ENCODE data around the gene PSMD2. TPM values are rescaled to one million over a fixed set of nuclear protein-coding genes. Genes with fewer than 3 reads are reported as not detected.

PSMD2 gene
- total RNA-seq, 1 donor from 2014 or later, result 225 TPM

- intact Hi-C loops (cut with micrococcal nuclease), result no loop called here
Measured at GRCh38 chr3:184277366-184277765, 21.7 kb upstream of the PSMD2 start.

GRCh38 chr3:184282941-184283340, 16.1 kb upstream of the PSMD2 start:
- intact Hi-C loops (cut with micrococcal nuclease), result no loop called here

GRCh38 chr3:184283681-184284080, 15.4 kb upstream of the PSMD2 start:
- intact Hi-C loops (cut with micrococcal nuclease), result no loop called here

GRCh38 chr3:184284696-184285095, 14.3 kb upstream of the PSMD2 start:
- intact Hi-C loops (cut with micrococcal nuclease), result no loop called here

GRCh38 chr3:184289426-184289938, 9.6 kb upstream of the PSMD2 start:
- intact Hi-C loops (cut with micrococcal nuclease), result loop anchor here (1.0 to 2.0 kb wide), 2 partner anchors 63 to 394 kb away; no protein-coding TSS in a partner anchor

- intact Hi-C loops (cut with micrococcal nuclease), result no loop called here
Measured at GRCh38 chr3:184290331-184290730, 8.7 kb upstream of the PSMD2 start.

- intact Hi-C loops (cut with micrococcal nuclease), result no loop called here
Measured at GRCh38 chr3:184291044-184291737, 7.8 kb upstream of the PSMD2 start.

- intact Hi-C loops (cut with micrococcal nuclease), result no loop called here
Measured at GRCh38 chr3:184291738-184292445, 7.1 kb upstream of the PSMD2 start.

- intact Hi-C loops (cut with micrococcal nuclease), result no loop called here
Measured at GRCh38 chr3:184295771-184296170, 3.3 kb upstream of the PSMD2 start.

- intact Hi-C loops (cut with micrococcal nuclease), result no loop called here
Measured at GRCh38 chr3:184296616-184297015, 2.4 kb upstream of the PSMD2 start.

- intact Hi-C loops (cut with micrococcal nuclease), result loop anchor here (1.0 to 2.0 kb wide), 9 partner anchors 15 to 282 kb away; partner anchors contain the start of genes ABCC5, ABCF3, AP2M1 and CAMK2N2
Measured at GRCh38 chr3:184299488-184300377, 692 bp downstream of the PSMD2 start.

GRCh38 chr3:184300378-184300720, 1.3 kb downstream of the PSMD2 start:
- intact Hi-C loops (cut with micrococcal nuclease), result no loop called here

GRCh38 chr3:184305577-184305976, 6.5 kb downstream of the PSMD2 start:
- intact Hi-C loops (cut with micrococcal nuclease), result no loop called here

GRCh38 chr3:184306341-184306972, 7.4 kb downstream of the PSMD2 start:
- intact Hi-C loops (cut with micrococcal nuclease), result no loop called here

- intact Hi-C loops (cut with micrococcal nuclease), result no loop called here
Measured at GRCh38 chr3:184307915-184308314, 8.9 kb downstream of the PSMD2 start.

- intact Hi-C loops (cut with micrococcal nuclease), result no loop called here
Measured at GRCh38 chr3:184308744-184309143, 9.7 kb downstream of the PSMD2 start.

- intact Hi-C loops (cut with micrococcal nuclease), result no loop called here
Measured at GRCh38 chr3:184311633-184312032, 12.6 kb downstream of the PSMD2 start.

- intact Hi-C loops (cut with micrococcal nuclease), result loop anchor here (1.0 to 2.0 kb wide), 6 partner anchors 15 to 140 kb away; partner anchors contain the start of genes ABCF3, AP2M1, CLCN2 and EEF1AKMT4
Measured at GRCh38 chr3:184314363-184314699, 15.3 kb downstream of the PSMD2 start, which contains the start of gene EIF4G1. EIF4G1 (plus strand) TSS chr3:184314606; CDS start chr3:184315797, 1,191 bp downstream.

- intact Hi-C loops (cut with micrococcal nuclease), result loop anchor here (1.0 to 2.0 kb wide), 6 partner anchors 16 to 141 kb away; partner anchors contain the start of genes ABCF3, AP2M1, CLCN2 and EEF1AKMT4
Measured at GRCh38 chr3:184314700-184315542, 15.9 kb downstream of the PSMD2 start.

GRCh38 chr3:184315543-184315867, 16.5 kb downstream of the PSMD2 start:
- intact Hi-C loops (cut with micrococcal nuclease), result loop anchor here (2.0 kb wide), 1 partner anchor 129 kb away; the partner anchor contains the start of gene ABCF3

Data from T-helper 2 cell treated with Interferon-gamma antibody and Interleukin-4, amounts not matched to agents 100 ng/mL and 5 ng/mL, for 36 hours (primary cell).